MM.1S (cell line): ENCODE data around the gene NLRP9.

ENCODE experiments used
- CTCF ChIP-seq: fragments of 300-600 bp; sonication (generic); IDR thresholded peaks from 2 replicates; pipeline ENCODE4 v1.5.1; 2016; ENCODE audit warnings: antibody characterized with exemption, low read length, mixed read lengths
- EZH2 ChIP-seq: fragments of 300-600 bp; sonication (generic); optimal IDR thresholded peaks from 2 replicates; pipeline ENCODE3; 2017; ENCODE audit warnings: low read depth, mild to moderate bottlenecking, antibody characterized with exemption, low read length, mixed read lengths
- EZH2phosphoT487 ChIP-seq: fragments of 300-600 bp; sonication (generic); IDR thresholded peaks from 2 replicates; pipeline ENCODE4 v1.6.1; 2018; ENCODE audit warnings: antibody characterized with exemption, low read length

GRCh38 chr19:55672418-55672817 is 65.8 kb downstream of the NLRP9 start:
- TF ChIP-seq CTCF: no peak
- no peak for TF ChIP-seq EZH2phosphoT487
- no peak for TF ChIP-seq EZH2
